Breast epithelium (tissue), 4 donors: ENCODE measurements around the gene KLF15. TPM values are rescaled to one million over a fixed set of nuclear protein-coding genes. Genes with fewer than 3 reads are reported as not detected.

ENCODE experiments used
- DNase-seq, 2 donors: peaks; one replicate each; pipeline ENCODE4 v3.0.0-alpha.2; 2019; ENCODE audit warnings: low spot score in 2 of 2
- H3K27ac ChIP-seq, 2 donors: fragments of 200-600 bp; sonication (generic) in 1 of 2; one replicate each; pipeline ENCODE4 v1.5.1; 2016 to 2019; ENCODE audit warnings: mild to moderate bottlenecking in 1 of 2
- H3K27me3 ChIP-seq, 2 donors: fragments of 200-600 bp; sonication (generic) in 1 of 2; one replicate each; pipeline versions ENCODE4 v1.5.1 to v1.6.0; 2017 to 2019; ENCODE audit warnings: control low read depth in 1 of 2, mild to moderate bottlenecking in 1 of 2
- H3K36me3 ChIP-seq: fragments of 200-600 bp; one replicate; pipeline ENCODE4 v1.5.1; 2019
- H3K4me1 ChIP-seq, 2 donors: fragments of 200-600 bp; sonication (generic); one replicate each; pipeline ENCODE4 v1.5.1; 2016 to 2019; ENCODE audit warnings: control low read depth in 1 of 2
- H3K4me3 ChIP-seq, 3 donors: fragments of 200-600 bp; sonication (generic); 1 replicate in 2 of 3; 2 replicates in 1 of 3; pipeline ENCODE4 v1.5.1; 2016 to 2019; ENCODE audit warnings: mild to moderate bottlenecking in 3 of 3, moderate library complexity in 2 of 3
- H3K9me3 ChIP-seq, 2 donors: fragments of 200-600 bp; sonication (generic) in 1 of 2; one replicate each; pipeline ENCODE4 v1.5.1; 2016 to 2019; ENCODE audit warnings: control low read depth in 1 of 2
- CTCF ChIP-seq, 3 donors: fragments of 450-650 bp; IDR thresholded peaks; one replicate each; pipeline ENCODE4 v1.5.1; 2016 to 2017; ENCODE audit warnings: antibody characterized with exemption in 3 of 3, mild to moderate bottlenecking in 3 of 3, moderate library complexity in 3 of 3
- POLR2A ChIP-seq: fragments of 450-650 bp; IDR thresholded peaks from one replicate; pipeline ENCODE4 v1.6.1; 2016; ENCODE audit warnings: antibody characterized with exemption, mild to moderate bottlenecking, moderate library complexity
- POLR2AphosphoS5 ChIP-seq, 3 donors: sonication (generic); formaldehyde crosslinking; IDR thresholded peaks; one replicate each; pipeline ENCODE4 v1.6.1; 2017; ENCODE audit warnings: antibody characterized with exemption in 3 of 3
- intact Hi-C: fragments of 100-400 bp; cut with DNase I; formaldehyde crosslinking; loops from one replicate; pipeline ENCODE4 v1.15.1; 2023; ENCODE audit warnings: low total_unique reads
- total RNA-seq, 3 donors: library from RNA; depleted of rRNA; stranded (reverse); fragments of >200 nt; gene quantifications; one replicate each; pipeline ENCODE4 v1.1.0, GENCODE V29; 2016

The KLF15 gene
- total RNA-seq, 3 donors from 2014 or later = 36.3 to 129 (median 44.2) TPM

- intact Hi-C loops = no loop called here
- no peak for TF ChIP-seq POLR2A
- TF ChIP-seq CTCF (IDR thresholded peaks at IDR 0.05) = no peak
- no peak for TF ChIP-seq POLR2AphosphoS5 (IDR thresholded peaks at IDR 0.05)
- peaks cover 0 to 8% of the 10 kb centered on the region in 2 donors for H3K27me3 ChIP-seq
- H3K4me1 ChIP-seq = no peaks in the 10 kb centered on the region
- no peak overlapping the region for H3K4me3 ChIP-seq
- no peaks in the 10 kb centered on the region for H3K36me3 ChIP-seq
- no peak overlapping the region for H3K27ac ChIP-seq
- no peak for DNase-seq
- H3K9me3 ChIP-seq = no peaks in the 10 kb centered on the region
Observed at GRCh38 chr3:126391631-126392030, 34.4 kb upstream of the KLF15 start.

DNA sequence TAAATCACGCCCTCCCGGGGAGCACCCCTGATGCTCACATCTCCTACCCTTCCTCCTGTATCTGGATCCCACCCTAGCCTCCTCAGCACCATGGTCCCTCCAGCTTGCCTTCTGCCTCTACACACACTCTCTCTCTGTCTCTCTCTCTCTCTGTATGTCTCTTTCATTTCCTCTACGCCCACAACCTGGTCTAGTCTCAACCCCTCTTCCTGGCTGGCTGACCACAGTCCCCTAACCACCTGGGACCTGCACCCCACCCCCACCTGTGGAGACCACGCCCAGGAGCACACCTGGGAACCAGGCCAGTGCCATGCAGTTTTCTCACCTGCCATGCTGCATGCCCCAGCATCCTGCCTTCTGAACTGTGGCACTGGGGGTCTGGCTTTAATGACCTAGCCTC lies 33.5 kb upstream of the KLF15 start:
- Histone ChIP-seq H3K9me3 (no peaks in the 10 kb centered on the region), H3K36me3 (no peaks in the 10 kb centered on the region), H3K4me1 (no peaks in the 10 kb centered on the region), H3K4me3 (no peak overlapping the region), H3K27me3 (peaks cover 0 to 8% of the 10 kb centered on the region in 2 donors), H3K27ac (peak overlapping the region in 1 of 2 donors; percentile 93)
- intact Hi-C loops = no loop called here
- TF ChIP-seq POLR2AphosphoS5 (IDR thresholded peaks at IDR 0.05) = no peak
- TF ChIP-seq CTCF (IDR thresholded peaks at IDR 0.05) = no peak
- no peak for TF ChIP-seq POLR2A
- no peak for DNase-seq

GRCh38 chr3:126390201-126390600 lies 33.0 kb upstream of the KLF15 start:
- intact Hi-C loops = no loop called here
- DNase-seq = no peak
- peak overlapping the region in 1 of 2 donors; percentile 93 for H3K27ac ChIP-seq
- H3K36me3 ChIP-seq = no peaks in the 10 kb centered on the region
- H3K27me3 ChIP-seq = peaks cover 0 to 8% of the 10 kb centered on the region in 2 donors
- H3K4me3 ChIP-seq = no peak overlapping the region
- TF ChIP-seq POLR2A (no peak), CTCF (IDR thresholded peaks at IDR 0.05) (no peak), POLR2AphosphoS5 (IDR thresholded peaks at IDR 0.05) (no peak)
- no peaks in the 10 kb centered on the region for H3K4me1 ChIP-seq
- H3K9me3 ChIP-seq = no peaks in the 10 kb centered on the region

DNA sequence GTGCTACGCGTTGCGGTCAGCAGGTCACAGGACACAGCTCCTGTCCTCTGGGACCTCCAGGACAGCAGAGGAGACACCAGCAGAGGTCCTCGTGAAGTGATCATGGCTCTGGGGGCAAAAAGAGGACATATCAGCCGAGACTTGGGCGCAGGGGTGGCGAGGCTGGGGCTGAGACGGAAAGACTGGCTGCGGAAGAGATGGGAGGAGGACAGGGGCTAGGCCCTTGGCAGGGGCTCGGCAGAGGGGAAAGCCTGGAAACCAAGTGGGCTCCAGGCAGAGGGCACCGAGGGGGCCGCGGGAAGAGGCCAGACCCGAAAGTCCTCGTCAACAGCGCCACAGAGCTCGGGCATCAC lies 32.6 kb upstream of the KLF15 start:
- H3K27ac ChIP-seq = peak overlapping the region in 1 of 2 donors; percentile 93
- no peaks in the 10 kb centered on the region for H3K36me3 ChIP-seq
- H3K4me1 ChIP-seq = no peaks in the 10 kb centered on the region
- peak overlapping the region in 1 of 3 donors; percentile 66 for H3K4me3 ChIP-seq
- no peak for DNase-seq
- peaks cover 0 to 4% of the 10 kb centered on the region in 2 donors for H3K27me3 ChIP-seq
- H3K9me3 ChIP-seq = no peaks in the 10 kb centered on the region
- no peak for TF ChIP-seq CTCF (IDR thresholded peaks at IDR 0.05)
- TF ChIP-seq POLR2A = no peak
- no peak for TF ChIP-seq POLR2AphosphoS5 (IDR thresholded peaks at IDR 0.05)
- intact Hi-C loops = loop anchor here (5.0 kb wide), 1 partner anchor 132 kb away; no protein-coding TSS in a partner anchor

DNA sequence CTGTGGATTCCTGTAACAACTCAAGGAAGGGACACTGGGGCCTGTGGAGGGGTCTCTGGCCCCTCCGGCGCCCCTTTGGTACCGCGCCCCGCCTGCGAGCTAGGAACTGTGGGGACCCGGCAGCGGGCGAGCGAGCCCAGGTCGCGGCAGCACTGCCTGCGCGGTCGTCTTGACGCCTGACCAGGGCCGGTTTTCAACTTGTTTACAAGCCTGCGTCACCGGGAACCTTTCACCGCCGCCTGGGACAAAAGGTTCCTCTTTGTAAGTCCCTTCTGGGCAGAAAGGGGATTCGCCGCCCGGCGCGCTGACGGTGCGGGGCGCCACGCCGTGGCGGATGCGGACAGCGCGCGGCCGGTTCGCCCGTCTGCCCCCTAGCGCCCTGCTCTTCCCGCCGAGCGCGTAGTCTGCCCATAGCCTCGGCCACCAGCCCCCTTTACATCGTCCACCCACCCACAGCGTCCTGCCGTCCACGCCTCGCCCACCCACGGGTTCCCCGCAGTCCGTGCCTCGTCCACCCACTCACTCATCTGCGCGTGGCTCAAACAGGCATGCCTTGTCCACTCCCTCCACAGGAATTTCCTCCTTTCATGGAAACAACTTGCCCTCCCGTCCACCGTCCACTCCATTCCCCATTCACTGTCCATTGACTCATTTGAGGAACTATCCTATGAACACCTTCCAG lies 32.0 kb upstream of the KLF15 start:
- intact Hi-C loops = loop anchor here (5.0 kb wide), 1 partner anchor 132 kb away; no protein-coding TSS in a partner anchor
- Histone ChIP-seq H3K4me1 (no peaks in the 10 kb centered on the region), H3K27me3 (no peaks in the 10 kb centered on the region), H3K9me3 (no peaks in the 10 kb centered on the region), H3K4me3 (peak overlapping the region; percentile 32 to 66 (median 49)), H3K36me3 (no peaks in the 10 kb centered on the region), H3K27ac (peak overlapping the region; percentile 88 to 93)
- peak; percentile 87 to 92 for DNase-seq
- TF ChIP-seq POLR2AphosphoS5 (IDR thresholded peaks at IDR 0.05) = peak in 2 of 3 donors; percentile 81 to 85
- peak; percentile 55 for TF ChIP-seq POLR2A
- peak; percentile 87 to 98 (median 93) for TF ChIP-seq CTCF (IDR thresholded peaks at IDR 0.05)
